GM12801 (cell line): ENCODE results near the gene MTAP.

Source experiments
- CTCF ChIP-seq: IDR thresholded peaks from one replicate; pipeline ENCODE4 v1.5.1; 2011; ENCODE audit warnings: control low read depth; ENCODE audit not compliant: insufficient read length; ENCODE audit errors: extremely low read depth

MTAP gene

GRCh38 chr9:21964925-21965385 is 162.5 kb downstream of the MTAP start:
- TF ChIP-seq CTCF: no peak

GRCh38 chr9:21965401-21965951 is 163.0 kb downstream of the MTAP start:
- no peak for TF ChIP-seq CTCF

GRCh38 chr9:21966140-21966851 is 163.9 kb downstream of the MTAP start:
- TF ChIP-seq CTCF: no peak

GRCh38 chr9:21967169-21967568 is 164.7 kb downstream of the MTAP start:
- no peak for TF ChIP-seq CTCF

- no peak for TF ChIP-seq CTCF
Measured at GRCh38 chr9:21967702-21968101, 165.3 kb downstream of the MTAP start.

- no peak for TF ChIP-seq CTCF
Measured at GRCh38 chr9:21968331-21969010, 166.0 kb downstream of the MTAP start.

GRCh38 chr9:21969011-21969940 is 166.8 kb downstream of the MTAP start:
- no peak for TF ChIP-seq CTCF
